BJ (cell line): ENCODE results near the gene ARHGAP42. TPM values are rescaled to one million over a fixed set of nuclear protein-coding genes. Genes with fewer than 3 reads are reported as not detected.

Experiments used
- CTCF ChIA-PET: fragments of 350-600 bp; formaldehyde crosslinking; extraction: SDS; loops from one replicate; lab custom pipeline; 2021; ENCODE audit warnings: antibody characterized with exemption, inconsistent platforms; lab: Yijun Ruan, JAX
- POLR2A ChIA-PET: fragments of 300-600 bp; sonication (Branson Sonifier 250); formaldehyde crosslinking; extraction: SDS; loops from one replicate; lab custom pipeline; 2021; ENCODE audit warnings: antibody characterized with exemption; lab: Charles Lee
- DNase-seq: peaks from one replicate; pipeline ENCODE4 v3.0.0-alpha.2; 2011; ENCODE audit warnings: low read depth
- H3K27me3 ChIP-seq: 2 replicates; pipeline ENCODE4 v1.6.0; 2011; ENCODE audit warnings: low read length; ENCODE audit not compliant: control insufficient read depth, insufficient read depth
- H3K36me3 ChIP-seq: 2 replicates; pipeline ENCODE4 v1.5.1; 2011; ENCODE audit warnings: low read length; ENCODE audit not compliant: control insufficient read depth, insufficient read depth
- H3K4me3 ChIP-seq: 2 replicates; pipeline ENCODE4 v1.5.1; 2011; ENCODE audit warnings: low read depth, mild to moderate bottlenecking, control low read depth, low read length
- CTCF ChIP-seq: IDR thresholded peaks from 2 replicates; pipeline ENCODE4 v1.5.1; 2011; ENCODE audit warnings: low read depth, mild to moderate bottlenecking, control low read depth, inconsistent platforms, low read length, moderate library complexity; ENCODE audit not compliant: insufficient read depth
- polyA plus RNA-seq: library from polyadenylated mRNA; depleted of rRNA; stranded (reverse); fragments of >200 nt; gene quantifications from 2 replicates; pipeline ENCODE4 v1.2.3, GENCODE V29; 2011

ARHGAP42 gene
- polyA plus RNA-seq, 1 experiment: 0.76 TPM

- CTCF ChIA-PET: no interaction called here
- POLR2A ChIA-PET: no interaction called here
These were observed 16.1 kb downstream of the ARHGAP42 start for GRCh38 chr11:100703139-100703538.

GRCh38 chr11:100703801-100704575, 16.9 kb downstream of the ARHGAP42 start:
- no peak for DNase-seq
- ChIA-PET POLR2A (no interaction called here), CTCF (interaction anchor here (1.6 kb wide), 1 partner anchor 16 kb away, joined by 4 read pairs; no protein-coding TSS in a partner anchor)
- Histone ChIP-seq H3K4me3 (no peak overlapping the region), H3K36me3 (no peaks in the 10 kb centered on the region), H3K27me3 (no peaks in the 10 kb centered on the region)
- no peak for TF ChIP-seq CTCF

More at GRCh38 chr11:100703139-100703538, 16.1 kb downstream of the ARHGAP42 start:
- no peak for TF ChIP-seq CTCF
- Histone ChIP-seq H3K4me3 (no peak overlapping the region), H3K36me3 (no peaks in the 10 kb centered on the region), H3K27me3 (no peaks in the 10 kb centered on the region)
- no peak for DNase-seq

DNA sequence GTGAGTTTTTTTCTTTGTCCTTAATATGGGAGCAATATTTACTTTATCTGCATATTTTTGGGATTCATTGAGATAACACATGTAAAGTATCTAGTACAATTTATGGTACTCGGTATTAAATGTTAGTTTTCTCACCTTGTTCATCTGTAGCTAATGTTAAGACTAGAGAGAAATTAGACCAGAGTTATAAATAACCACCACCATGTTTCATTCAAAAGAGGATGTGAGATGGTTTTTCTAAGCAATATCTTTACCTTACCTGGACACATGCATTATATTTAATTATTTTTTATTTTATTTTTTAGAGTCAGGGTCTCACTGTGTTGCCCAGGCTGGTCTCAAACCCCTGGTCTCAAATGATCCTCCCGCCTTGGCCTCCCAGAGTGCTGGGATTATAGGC, 18.4 kb downstream of the ARHGAP42 start:
- no peaks in the 10 kb centered on the region for H3K36me3 ChIP-seq
- CTCF ChIA-PET: interaction anchor here (1.4 kb wide), 1 partner anchor 26 kb away, joined by 3 read pairs; no protein-coding TSS in a partner anchor

DNA sequence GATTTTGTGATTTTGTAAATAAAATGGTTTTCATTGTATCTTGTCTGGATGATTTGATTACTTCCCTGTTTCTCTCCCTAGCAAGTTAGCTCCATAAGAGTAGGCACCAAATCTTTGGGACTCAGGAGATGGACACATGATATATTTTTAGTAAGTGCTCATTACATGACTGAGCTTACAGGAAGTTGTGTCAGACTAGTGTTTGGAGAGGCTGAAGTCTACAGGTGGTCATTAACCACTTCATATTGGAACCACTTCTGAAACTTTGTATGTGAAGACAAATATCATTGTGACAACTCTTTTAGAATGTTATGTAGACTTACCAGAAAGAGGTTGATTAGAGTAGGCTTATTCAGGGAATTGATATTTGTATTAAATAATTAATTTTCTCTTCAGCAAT, 19.1 kb downstream of the ARHGAP42 start:
- CTCF ChIA-PET: no interaction called here
- no peaks in the 10 kb centered on the region for H3K27me3 ChIP-seq
- DNase-seq: no peak
- no peak for TF ChIP-seq CTCF
- no peak overlapping the region for H3K4me3 ChIP-seq
- POLR2A ChIA-PET: no interaction called here
- H3K36me3 ChIP-seq: no peaks in the 10 kb centered on the region

More for the DNA sequence above, 18.4 kb downstream of the ARHGAP42 start:
- Histone ChIP-seq H3K4me3 (no peak overlapping the region), H3K27me3 (no peaks in the 10 kb centered on the region)
- no peak for TF ChIP-seq CTCF
- POLR2A ChIA-PET: no interaction called here
- DNase-seq: no peak

DNA sequence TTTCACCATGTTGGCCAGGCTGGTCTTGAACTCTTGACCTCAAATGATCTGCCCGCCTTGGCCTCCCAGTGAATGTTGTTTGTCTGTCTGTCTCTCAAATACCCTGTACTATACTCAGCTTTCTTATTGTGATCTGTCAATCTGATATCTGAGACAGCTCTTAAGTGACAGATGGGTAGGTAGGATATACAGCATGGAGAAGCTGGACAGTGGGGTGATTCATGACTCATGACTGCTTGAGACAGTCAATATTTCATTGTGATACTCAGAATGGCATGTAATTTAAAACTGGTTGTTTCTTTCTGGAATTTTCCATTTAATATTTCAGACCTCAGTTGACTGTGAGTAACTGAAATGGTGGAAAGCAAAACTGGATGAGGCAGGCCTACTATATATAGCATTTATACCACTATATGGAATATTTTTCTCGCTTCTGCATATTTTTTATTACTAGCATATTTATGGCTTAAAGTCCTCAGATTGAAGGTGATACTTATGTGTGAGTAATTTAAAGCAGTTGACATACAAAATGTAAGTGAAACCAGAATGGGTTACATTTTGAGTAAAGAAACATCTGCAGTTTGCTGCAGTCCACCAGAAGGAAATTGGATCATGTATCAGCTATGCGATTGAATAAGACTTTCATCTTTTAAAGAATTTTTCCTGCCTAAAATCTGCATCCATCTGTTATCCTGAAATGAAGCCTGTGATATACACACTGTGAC, 22.3 kb downstream of the ARHGAP42 start:
- no peak for DNase-seq
- no peak overlapping the region for H3K4me3 ChIP-seq
- no peaks in the 10 kb centered on the region for H3K27me3 ChIP-seq
- no peaks in the 10 kb centered on the region for H3K36me3 ChIP-seq
- CTCF ChIA-PET: no interaction called here
- TF ChIP-seq CTCF: no peak
- POLR2A ChIA-PET: no interaction called here
